NCI-H748 treated with DMSO at 0.1 percent for 48 hours (cell line): ENCODE measurements around the gene MIER2.

Source experiments
- DNase-seq: peaks from one replicate; lab custom pipeline; 2025; lab: John Stamatoyannopoulos, UW

The MIER2 gene

DNA sequence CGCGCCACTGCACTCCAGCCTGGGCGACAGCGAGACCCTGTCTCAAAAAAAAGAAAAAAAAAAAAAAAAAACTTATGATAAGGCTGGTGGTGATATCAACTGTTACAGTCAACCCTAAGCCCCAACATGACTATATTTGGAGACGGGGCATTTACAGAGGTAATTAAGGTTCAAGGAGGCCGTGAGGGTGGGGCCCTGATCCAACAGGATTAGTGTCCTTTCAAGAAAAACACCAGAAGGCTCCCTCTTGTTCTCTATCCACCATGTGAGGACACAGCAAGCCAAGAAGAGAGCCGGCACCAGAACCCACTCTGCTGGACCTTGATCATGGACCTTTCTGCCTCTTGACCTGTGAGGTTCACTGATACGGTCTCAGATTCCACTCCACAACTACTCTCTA lies 14.1 kb downstream of the MIER2 start:
- DNase-seq = no peak

DNA sequence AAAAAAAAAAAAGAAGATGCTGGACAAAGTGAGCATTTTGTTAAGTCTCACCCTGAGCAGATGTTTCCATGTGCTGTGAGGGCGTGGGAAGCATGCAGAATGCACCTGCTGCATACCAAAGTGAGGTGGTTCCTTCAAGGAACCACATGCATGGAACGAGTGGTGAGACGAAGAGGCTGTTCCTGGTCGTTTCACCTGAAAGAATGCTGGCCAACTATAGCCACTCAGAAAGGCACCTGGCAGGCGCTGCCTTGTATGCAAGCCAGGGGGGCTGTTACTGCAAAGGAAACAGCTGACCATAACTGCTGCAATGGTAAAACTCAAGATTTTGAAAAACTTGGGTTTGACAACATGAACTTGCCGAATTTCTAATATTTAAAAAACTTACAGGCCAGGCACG lies 14.7 kb downstream of the MIER2 start:
- DNase-seq = no peak

DNA sequence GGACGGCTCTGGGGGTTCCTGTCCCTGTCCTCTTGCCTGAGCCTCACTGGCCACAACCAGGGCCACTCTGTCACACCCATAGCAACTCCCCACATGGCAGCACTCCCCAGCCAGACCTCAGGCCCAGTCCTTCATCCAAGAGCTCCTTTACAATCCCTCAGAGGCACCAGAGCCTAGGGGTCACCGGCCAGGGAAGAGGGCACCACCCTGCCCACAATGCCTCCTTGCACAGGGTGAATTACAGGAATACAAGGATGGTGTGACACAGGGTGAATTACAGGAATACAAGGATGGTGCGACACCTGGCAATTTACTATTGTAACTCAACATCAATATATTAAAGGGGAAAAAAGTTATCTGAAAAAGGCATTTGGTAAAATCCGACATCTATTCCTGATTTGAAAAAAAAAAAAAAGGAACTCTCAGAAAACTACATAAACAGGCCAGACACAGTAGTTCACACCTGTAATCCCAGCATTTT lies 16.5 kb downstream of the MIER2 start:
- no peak for DNase-seq

DNA sequence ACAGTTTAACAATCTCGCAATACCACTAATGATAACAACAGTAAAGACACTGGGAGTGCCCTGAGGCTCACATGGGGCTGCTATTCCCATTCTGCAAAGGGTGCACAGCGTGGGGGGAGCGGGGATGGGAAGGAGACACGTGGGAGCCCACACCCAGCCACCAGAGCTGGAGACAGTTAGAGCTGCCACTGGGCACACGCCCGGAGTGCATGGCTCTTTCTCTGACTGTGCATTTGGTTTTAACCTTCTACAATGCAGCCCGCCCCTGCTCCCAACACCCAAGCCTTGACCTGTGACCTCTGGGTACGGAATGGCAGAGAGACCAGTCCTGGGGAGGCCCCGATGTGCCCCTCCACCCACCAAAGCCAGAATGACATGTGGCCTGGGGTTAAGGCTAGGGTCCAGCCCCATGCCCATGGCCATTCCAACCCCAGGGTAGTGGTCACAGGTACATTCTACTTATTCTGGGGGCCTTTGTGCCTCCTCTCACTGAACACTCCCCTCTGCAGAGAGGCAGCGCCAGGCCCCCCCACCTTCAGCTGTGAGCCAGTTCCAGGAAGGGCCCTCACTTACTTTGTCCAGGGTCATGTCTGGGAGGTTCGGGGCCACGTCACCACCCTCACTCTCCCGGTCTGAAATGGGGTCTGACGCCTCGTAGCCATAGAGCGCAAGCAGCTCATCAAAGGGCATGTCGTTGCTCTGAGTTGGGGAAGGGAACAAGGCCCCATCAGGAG lies 17.1 kb downstream of the MIER2 start:
- no peak for DNase-seq

DNA sequence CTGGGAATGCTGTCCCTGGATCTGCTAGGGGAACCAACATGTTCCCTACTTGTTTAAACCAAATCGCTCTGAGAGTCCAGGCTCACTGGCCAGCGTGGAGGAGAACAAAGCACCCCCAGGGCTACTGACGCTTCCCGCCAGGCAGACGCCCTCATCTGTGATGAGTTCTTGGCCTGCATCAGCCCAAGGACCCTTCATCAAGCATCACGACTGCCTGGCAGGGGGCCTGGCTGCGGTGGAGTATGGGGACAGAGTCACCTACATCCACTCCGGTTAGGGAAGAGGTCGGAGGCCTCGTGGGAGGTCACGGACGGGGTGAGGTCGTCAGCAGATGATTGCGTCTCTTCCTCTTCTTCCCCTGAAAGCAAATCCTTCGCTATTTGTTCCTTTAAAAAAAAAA lies 17.7 kb downstream of the MIER2 start:
- DNase-seq = no peak

DNA sequence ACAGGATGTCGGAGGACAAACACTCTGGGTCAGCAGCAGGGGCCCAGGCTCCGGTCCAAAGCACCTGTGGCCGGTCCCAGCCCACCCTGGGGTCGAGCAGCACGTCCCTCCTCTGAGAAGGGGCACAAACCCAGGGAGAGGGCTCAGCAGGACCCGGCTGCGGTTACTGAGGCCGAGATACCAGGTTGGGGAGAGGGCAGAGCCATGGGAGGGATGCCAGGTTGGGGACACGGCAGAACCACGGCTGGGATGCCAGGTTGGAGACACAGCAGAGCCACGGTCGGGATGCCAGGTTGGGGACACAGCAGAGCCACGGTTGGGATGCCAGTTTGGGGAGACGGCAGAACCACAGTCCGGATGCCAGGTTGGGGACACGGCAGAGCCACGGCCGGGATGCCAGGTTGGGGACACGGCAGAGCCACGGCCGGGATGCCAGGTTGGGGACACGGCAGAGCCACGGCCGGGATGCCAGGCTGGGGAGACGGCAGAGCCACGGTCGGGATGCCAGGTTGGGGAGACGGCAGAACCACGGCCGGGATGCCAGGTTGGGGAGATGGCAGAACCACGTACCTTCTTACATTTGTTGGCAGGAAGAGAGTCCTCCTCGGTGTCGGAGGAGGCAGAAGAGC lies 18.5 kb downstream of the MIER2 start:
- DNase-seq = no peak

DNA sequence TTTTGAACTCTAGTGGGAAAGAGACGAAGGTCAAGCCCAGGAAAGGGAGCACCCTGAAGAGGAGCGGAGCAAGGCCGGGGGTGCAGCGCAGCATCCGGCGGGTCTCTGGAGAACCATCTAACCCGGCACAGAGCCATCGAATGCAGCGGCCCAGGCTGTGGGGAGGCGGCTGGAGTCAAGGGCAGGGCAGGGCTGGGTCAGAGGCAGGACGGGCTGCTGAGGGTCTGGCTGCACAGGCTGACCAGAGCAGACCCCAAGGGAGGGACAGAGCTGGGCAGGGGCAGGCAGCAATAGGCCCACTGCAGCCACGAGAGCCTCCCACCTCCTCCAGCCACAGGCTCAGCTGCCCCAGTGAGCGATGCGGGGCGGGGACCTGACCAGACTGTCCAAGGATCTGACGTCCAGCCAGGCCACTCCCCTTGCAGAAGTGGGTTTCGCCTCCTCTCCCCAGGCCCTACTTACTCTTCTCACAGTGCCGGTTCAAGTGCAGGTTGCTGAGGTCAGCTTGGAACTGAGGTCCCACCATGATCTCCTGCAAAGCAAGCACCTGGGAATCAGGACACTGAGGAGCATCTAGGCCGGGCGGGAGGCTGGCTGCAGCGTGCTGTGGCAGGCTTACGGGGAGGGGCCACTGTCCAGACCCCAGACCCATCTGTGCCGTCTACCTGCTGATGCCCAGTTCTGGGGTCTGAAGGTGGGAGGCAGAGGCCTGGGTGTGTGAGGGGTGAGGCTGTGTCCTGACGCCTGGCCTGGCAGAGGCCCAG lies 19.2 kb downstream of the MIER2 start:
- DNase-seq = no peak

DNA sequence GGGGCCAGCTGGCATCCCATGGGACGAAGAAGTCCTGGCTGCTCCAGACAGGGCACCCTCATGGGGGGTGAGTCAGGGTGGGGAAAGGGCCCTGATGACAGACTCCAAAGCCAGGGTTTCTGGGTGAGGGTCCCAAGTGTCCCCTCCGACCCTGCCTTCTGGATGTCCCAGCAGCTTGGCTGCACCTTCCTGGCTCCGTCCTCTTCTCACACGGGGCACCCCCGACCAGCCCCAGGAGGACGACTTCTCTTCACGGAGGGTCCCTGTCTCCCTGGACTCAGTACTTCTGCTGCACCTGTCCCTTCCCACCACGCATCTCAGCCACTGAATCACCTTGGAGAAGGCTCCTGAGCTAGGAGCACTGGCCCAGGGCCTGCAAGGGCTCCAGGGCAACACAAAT lies 19.9 kb downstream of the MIER2 start:
- DNase-seq = no peak

DNA sequence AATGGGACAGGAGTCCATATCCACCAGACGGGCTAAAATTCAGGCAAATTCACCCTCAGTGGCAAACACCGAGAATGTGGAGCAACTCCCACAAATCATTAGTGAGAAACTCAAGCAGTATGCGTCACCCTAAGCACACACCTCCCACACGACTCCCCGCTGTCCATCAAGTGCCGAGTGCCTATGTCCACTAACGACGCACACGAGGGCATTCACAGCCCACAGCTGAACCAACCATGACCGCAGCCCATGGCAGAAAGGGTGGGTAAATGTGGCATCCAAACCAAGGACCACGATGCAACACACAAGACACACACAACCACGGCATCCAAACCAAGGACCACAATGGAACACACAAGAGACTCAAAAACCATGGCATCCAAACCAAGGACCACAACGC lies 22.0 kb downstream of the MIER2 start:
- no peak for DNase-seq

DNA sequence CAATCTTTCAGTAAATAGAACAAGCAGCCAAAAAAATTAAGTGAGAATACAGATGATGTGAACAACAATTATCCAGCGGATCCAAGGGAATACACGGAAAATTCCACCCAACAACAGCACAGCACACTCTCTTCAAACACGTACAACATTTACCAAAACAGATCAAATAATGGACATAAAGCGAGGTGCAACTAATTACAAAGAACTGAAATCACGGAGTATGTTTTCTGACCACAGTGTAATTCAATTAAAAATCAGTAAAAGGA lies 26.2 kb downstream of the MIER2 start:
- DNase-seq = no peak

DNA sequence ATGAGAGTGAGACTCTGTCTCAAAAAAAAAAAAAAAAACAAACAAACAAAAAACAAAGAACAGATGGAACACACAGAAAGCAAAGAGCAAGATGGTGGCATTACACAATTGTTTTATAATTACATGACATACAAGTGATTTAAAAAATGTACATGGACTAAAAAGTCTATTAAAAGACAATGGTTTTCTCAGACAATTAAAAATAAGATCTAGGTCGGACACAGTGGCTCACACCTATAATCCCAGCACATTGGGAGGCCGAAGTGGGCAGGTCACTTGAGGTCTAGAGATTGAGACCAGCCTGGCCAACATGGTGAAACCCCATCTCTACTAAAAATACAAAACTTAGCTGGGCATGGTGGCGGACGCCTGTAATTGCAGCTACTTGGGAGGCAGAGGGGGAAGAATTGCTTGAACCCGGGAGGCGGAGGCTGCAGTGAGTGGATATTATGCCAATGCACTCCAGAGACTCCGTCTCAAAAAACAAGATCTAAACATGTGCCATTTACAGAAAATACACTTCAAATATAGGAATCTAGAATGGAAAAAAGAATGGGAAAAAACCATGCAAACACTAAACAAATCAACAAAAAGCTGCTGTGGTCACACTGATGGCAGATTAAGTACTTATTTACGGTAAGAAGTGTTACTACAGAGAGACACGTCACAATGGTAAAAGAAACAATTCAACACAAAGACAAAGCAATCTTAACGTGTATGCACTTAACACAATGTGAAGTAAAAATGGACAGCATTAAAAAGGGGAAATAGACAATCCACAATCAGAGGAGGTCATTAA lies 26.7 kb downstream of the MIER2 start:
- DNase-seq = no peak

DNA sequence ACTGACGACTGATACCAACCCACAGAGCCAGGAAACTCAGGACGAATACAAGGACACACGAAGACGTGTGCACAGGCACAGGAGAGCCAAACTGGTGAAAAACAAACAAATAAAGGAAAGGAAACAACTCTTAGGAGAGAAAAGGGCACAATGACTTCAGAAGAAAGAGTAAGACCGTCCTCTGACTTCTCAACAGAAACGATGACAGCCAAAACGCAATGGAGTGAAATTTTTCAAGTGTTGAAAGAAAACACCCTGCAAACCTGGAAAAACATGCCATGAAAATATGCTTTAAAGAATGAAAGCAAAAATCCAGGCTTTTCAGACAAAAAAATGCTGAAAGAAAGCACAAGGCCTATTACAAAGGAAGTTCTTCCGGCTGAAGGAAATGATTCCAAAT lies 28.8 kb downstream of the MIER2 start:
- DNase-seq = no peak

DNA sequence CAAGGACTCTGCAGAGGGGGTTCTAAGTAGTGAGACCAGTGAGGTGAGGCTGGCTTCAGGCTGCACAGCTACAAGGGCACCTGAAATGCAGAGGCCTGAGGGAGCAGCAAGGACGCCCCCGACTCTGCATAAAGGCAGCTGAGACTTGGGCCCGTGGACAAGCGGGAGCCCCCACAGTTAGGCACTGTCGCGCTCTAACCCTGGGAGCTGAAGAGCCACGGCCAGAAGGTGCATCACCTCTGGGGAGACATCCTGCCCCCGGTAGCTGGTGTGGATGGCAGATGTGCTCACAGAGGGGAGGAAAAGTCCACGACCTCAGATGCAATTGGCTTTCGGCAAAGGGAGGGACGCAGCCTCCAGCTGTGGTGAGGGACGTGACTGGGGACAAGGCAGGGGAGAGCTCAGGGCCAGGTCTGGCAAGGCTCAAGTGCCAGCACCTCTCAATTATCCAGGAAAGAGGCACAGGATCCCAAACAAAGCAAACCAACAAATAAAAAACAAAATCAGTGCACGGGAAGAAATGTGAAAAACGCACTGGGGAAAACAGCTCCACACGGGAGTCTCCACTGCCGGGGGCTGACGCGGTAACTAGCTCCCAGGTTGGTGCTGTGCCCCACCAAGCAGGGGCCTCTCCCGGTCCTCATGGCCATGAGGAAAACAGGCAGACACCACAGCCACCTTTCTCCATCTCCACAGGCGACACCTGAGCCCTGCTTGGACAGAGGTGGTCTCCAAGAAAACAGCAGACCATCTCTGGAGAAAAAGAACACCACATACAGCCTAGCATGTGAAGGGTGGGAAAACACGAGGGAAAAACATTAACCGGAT lies 30.4 kb downstream of the MIER2 start:
- DNase-seq = no peak

DNA sequence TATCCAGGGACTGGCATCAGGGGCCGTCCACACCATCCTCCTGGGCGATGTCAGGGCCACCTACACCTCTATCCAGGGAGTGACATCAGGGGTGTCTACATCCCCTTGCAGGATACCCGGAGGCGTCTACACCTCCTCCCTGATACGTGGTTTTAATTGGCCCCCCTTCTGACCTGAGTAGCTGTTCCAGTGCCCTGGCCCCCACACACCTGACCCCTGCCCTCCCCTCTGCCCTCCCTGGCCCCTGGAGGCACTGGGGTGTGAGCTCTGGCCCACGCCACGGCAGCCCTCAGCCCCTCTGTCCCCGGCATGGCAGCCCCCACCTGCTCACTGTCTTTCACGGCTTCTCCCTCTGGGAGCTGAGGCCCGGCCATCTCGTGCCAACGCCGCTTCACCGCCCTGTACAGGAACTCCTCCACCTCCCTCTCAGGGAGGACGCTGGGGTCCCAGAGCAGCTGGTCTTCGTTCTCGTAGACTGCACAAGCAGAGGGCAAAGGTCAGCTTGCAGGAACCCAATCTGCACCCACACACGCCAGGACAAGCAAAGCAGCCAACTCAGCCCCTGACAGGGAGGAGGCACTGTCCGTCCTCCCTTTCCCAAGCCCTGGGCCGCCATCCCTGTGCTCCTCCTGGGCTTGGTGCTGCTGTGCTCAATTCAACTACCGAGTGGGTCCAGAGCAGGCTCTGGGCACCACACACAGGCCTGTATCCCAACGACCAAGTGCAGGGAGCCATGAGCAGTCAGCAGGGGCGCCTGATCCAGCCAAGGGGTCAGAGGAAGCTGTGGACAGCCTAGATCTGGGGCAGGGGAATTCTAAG lies 31.2 kb downstream of the MIER2 start:
- DNase-seq = no peak

DNA sequence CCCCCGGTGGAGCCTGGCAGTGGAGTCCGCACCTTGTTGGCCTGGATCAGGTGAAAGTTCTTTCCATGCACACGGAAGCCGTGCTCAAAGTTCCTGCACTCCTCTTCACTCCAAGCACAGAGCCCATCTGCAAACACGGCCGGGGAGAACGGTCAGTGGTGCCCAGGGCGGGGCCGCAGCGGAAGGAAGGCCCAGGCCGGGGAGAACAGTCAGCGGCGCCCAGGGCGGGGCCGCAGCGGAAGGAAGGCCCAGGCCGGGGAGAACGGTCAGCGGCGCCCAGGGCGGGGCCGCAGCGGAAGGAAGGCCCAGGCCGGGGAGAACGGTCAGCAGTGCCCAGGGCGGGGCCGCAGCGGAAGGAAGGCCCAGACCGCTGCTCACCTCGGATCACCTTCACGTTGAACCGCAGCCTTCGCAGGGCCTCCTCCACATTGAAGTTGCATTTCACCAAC lies 32.8 kb downstream of the MIER2 start:
- DNase-seq = no peak

DNA sequence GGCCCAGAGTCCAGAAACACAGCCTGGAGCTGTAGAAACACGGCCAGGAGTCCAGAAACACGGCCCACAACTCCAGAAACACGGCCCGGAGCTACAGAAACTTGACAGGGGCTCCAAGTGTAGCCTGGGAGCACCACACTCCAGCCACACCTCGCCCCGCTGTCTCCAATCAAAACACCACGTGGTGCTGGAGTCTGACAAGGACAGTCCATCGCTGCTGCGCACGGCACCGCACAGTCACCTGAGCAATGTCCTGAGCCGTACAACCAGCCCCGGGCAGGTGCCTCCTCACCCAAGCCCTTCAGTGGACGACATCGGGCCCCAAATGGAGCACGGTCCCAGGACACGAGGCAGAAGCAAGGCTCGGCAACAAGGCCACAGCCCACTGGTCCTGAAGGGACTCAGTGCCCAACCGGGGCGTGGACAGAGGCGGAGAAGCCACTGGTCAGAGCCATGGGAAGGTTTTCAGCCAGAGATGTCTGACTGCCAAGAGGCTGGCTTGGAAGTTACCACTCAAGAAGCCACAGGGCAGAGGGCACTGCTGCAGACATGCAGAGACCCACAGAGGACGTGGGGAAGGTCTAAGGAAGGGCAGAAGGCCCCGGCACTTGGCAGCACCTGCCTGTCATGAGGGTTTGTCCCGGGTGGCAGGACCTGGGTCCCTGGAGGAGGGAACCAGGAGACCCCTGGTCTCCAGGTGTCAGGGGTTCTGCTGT lies 33.7 kb downstream of the MIER2 start:
- no peak for DNase-seq

DNA sequence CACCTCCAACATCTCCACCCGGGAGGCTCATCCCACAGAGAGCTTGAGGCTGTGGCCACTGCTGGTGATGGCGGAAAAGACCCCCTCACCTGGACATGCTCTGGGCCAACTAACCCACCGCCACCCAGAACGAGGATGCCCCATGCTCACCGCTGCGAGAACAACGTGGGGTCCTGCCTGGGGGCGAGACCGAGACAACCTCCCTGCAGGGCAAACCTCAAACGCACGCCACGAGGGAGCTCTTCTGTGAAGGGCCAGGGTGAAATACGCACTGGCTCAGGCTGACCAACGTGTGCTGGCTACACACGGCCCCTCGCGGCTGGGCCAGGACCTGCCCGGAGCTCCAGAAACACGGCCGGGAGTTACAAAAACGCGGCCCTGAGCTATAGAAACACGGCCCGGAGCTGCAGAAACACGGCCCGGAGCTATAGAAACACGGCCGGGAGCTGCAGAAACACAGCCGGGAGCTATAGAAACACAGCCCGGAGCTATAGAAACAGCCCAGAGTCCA lies 34.4 kb downstream of the MIER2 start:
- no peak for DNase-seq

DNA sequence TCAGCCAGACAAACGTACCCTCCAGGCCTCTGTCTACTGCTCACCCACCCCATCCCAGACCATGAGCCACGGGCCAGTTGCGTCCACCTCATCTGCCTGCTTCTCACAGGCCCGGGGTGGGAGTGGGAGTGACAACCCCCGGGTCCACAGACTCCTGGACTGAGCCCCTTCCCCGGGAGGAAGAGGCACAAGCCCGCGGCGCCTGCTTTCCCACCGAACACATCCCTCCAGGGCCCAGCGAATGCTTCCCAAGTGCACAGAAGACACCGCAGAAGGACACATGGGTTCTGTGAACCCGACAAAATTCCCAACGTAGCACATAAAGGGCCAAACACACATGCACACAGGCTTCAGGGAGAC lies 35.4 kb downstream of the MIER2 start:
- DNase-seq = no peak

DNA sequence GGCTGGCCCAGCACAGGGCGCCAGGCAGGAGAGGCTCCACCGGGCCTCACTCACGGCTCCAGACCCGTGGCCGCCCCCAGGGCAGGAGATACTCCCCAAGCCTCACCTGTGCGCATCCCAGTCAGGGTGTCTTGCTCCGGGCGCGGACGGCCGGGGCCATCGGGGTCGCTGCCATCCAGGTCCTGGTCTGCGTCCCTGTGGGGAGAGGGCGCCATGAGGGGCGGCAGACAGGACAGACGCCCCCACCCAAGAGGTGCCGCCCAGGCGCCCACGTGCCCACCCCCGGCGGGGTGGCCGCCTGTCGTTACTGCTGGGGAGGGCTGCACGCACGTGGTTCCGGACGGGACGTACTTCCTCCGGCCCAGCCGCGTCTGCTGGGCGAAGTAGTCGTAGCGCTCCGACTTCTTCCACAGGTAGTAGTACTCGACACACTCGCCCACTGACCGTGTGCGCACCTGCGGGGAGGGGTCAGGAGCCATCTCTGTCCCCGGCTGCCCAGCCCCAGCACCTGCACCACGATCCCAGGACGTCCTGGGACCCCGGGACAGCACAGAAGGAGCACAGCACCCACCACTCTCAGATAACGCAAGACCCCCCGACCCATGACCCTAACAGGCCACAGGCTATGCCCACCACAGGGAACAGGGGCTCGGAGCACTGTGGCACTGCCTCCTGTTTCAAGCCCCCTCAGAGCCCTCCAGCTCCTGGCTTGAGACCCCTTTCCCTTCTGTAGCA lies 36.0 kb downstream of the MIER2 start:
- DNase-seq = no peak
